Activated T-helper 1 cell treated with anti-CD3 and anti-CD28 coated beads, Interleukin-2, amount 50 U/mL, for 16 hours (primary cell): Measurements from ENCODE around the gene GPC4.

Experiments used
- DNase-seq, 2 donors: peaks; one replicate each; pipeline ENCODE4 v3.0.0-alpha.2; 2020; ENCODE audit warnings: low read depth in 1 of 2, low spot score in 1 of 2

GPC4 gene

GRCh38 chrX:133415276-133416105, at the start of gene GPC4:
TSS of gene GPC4 (minus strand) at chrX:133415489. CDS start at chrX:133414965, 524 bp downstream.
- DNase-seq, result no peak

- DNase-seq, result no peak
Observed at GRCh38 chrX:133461231-133461630, 45.9 kb upstream of the GPC4 start.

GRCh38 chrX:133454924-133455323, 39.6 kb upstream of the GPC4 start:
- no peak for DNase-seq

GRCh38 chrX:133454491-133454914, 39.2 kb upstream of the GPC4 start:
- DNase-seq, result no peak

GRCh38 chrX:133448512-133449076, 33.3 kb upstream of the GPC4 start:
- no peak for DNase-seq

- DNase-seq, result no peak
Observed at GRCh38 chrX:133444952-133445831, 29.9 kb upstream of the GPC4 start.

- DNase-seq, result no peak
Observed at GRCh38 chrX:133444196-133444595, 28.9 kb upstream of the GPC4 start.

GRCh38 chrX:133440797-133441163, 25.5 kb upstream of the GPC4 start:
- no peak for DNase-seq

- DNase-seq, result no peak
Observed at GRCh38 chrX:133440081-133440796, 24.9 kb upstream of the GPC4 start.

- no peak for DNase-seq
Observed at GRCh38 chrX:133437766-133438165, 22.5 kb upstream of the GPC4 start.

GRCh38 chrX:133437356-133437755, 22.1 kb upstream of the GPC4 start:
- DNase-seq, result no peak

- DNase-seq, result no peak
Observed at GRCh38 chrX:133435544-133436124, 20.3 kb upstream of the GPC4 start.

- no peak for DNase-seq
Observed at GRCh38 chrX:133434197-133434820, 19.0 kb upstream of the GPC4 start.

- no peak for DNase-seq
Observed at GRCh38 chrX:133419911-133420310, 4.6 kb upstream of the GPC4 start.

- no peak for DNase-seq
Observed at GRCh38 chrX:133418588-133418987, 3.3 kb upstream of the GPC4 start.

- no peak for DNase-seq
Observed at GRCh38 chrX:133417364-133417763, 2.1 kb upstream of the GPC4 start.

GRCh38 chrX:133414406-133415275, 648 bp downstream of the GPC4 start:
- no peak for DNase-seq

- no peak for DNase-seq
Observed at GRCh38 chrX:133413218-133413925, 1.9 kb downstream of the GPC4 start.

- no peak for DNase-seq
Observed at GRCh38 chrX:133412665-133413064, 2.6 kb downstream of the GPC4 start.
